Measurements from ENCODE around the gene NDUFA7.

- TF ChIP-seq CTCF (IDR thresholded peaks at IDR 0.05 in 4 of 5, conservative IDR thresholded peaks at IDR 0.05 in 1 of 5), result no peak
- no peak for TF ChIP-seq POLR2A (IDR thresholded peaks at IDR 0.05)
Observed at GRCh38 chr19:8320564-8321066, 560 bp downstream of the NDUFA7 start.

All from gastrocnemius medialis (tissue), 4 donors.